NK-92 (cell line): ENCODE data around the gene PDZD11.
"Not testable (repeated sequence)": the region's sequence is repeated elsewhere in the genome, so short reads cannot be mapped to it uniquely, and the experiment has no call there.

Experiments used
- DNase-seq: peaks from one replicate; lab custom pipeline; 2025; ENCODE audit not compliant: unreplicated experiment; lab: John Stamatoyannopoulos, UW

Gene PDZD11

GRCh38 chrX:70257423-70258288, 32.1 kb downstream of the PDZD11 start:
- DNase-seq, result no peak

- no peak for DNase-seq
These were observed 34.3 kb downstream of the PDZD11 start for GRCh38 chrX:70255452-70255851.

- DNase-seq, result no peak
These were observed 34.8 kb downstream of the PDZD11 start for GRCh38 chrX:70254909-70255308.

GRCh38 chrX:70254063-70254400, 35.7 kb downstream of the PDZD11 start:
- no peak for DNase-seq

GRCh38 chrX:70253377-70254062, 36.2 kb downstream of the PDZD11 start:
- no peak for DNase-seq

- no peak for DNase-seq
These were observed 37.2 kb downstream of the PDZD11 start for GRCh38 chrX:70252491-70252890.

GRCh38 chrX:70247252-70247651, 42.5 kb downstream of the PDZD11 start:
- no peak for DNase-seq

- no peak for DNase-seq
These were observed 44.8 kb downstream of the PDZD11 start for GRCh38 chrX:70244881-70245280.

GRCh38 chrX:70243601-70244000, 46.1 kb downstream of the PDZD11 start:
- not testable (repeated sequence) for DNase-seq

GRCh38 chrX:70241501-70241900, 48.2 kb downstream of the PDZD11 start:
- DNase-seq, result no peak

- no peak for DNase-seq
These were observed 49.0 kb downstream of the PDZD11 start for GRCh38 chrX:70240751-70241150.
